ENCODE measurements around the gene TSPAN18. TPM values are rescaled to one million over a fixed set of nuclear protein-coding genes. Genes with fewer than 3 reads are reported as not detected.

The TSPAN18 gene
- total RNA-seq, 3 donors from 2014 or later: 1.0 to 2.0 (median 1.8) TPM

DNA sequence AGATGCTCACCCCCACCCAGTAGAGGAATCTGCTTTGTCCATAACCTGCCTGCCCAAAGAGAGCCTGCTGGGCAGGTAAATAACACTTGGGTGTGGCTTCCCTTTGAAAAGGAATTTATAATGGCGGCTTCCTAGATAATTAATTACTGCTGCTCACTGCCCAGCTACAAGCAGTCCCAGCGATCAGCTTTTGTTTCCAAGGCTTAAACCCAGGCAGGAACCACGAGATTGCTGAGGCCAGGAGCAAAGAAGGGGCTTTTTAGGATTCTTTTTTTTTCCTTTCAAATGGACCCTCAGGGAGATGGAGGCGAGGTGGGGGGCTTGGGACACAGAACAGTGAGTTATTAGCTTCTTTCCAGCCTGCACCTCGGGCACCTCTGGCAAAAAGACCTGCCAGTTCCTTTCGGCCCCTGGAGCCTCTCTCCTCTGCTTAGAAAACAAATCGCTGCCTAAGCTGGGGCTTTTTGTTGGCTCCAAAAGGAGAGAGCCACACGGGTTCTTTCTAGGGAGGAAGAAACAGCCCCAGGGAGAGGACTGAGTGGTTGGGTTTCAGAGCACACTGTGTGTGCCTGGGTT lies 107.2 kb downstream of the TSPAN18 start:
- Histone ChIP-seq H3K27ac (peak overlapping the region; percentile 61 to 63), H3K4me3 (no peak overlapping the region), H3K36me3 (no peaks in the 10 kb centered on the region), H3K4me1 (peaks cover 0 to 4% of the 10 kb centered on the region in 2 donors), H3K9me3 (no peaks in the 10 kb centered on the region), H3K27me3 (no peaks in the 10 kb centered on the region)
- no peak for TF ChIP-seq POLR2A (IDR thresholded peaks at IDR 0.05)
- TF ChIP-seq, protein P1, sequence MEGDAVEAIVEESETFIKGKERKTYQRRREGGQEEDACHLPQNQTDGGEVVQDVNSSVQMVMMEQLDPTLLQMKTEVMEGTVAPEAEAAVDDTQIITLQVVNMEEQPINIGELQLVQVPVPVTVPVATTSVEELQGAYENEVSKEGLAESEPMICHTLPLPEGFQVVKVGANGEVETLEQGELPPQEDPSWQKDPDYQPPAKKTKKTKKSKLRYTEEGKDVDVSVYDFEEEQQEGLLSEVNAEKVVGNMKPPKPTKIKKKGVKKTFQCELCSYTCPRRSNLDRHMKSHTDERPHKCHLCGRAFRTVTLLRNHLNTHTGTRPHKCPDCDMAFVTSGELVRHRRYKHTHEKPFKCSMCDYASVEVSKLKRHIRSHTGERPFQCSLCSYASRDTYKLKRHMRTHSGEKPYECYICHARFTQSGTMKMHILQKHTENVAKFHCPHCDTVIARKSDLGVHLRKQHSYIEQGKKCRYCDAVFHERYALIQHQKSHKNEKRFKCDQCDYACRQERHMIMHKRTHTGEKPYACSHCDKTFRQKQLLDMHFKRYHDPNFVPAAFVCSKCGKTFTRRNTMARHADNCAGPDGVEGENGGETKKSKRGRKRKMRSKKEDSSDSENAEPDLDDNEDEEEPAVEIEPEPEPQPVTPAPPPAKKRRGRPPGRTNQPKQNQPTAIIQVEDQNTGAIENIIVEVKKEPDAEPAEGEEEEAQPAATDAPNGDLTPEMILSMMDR (IDR thresholded peaks at IDR 0.05): no peak
- TF ChIP-seq POLR2AphosphoS5 (IDR thresholded peaks at IDR 0.05): no peak
- DNase-seq (ENCODE audit: low spot score in 2 of 2): peak in 1 of 2 donors; percentile 62
- intact Hi-C loops (cut with DNase I; ENCODE audit: low total_unique reads): no loop called here

DNA sequence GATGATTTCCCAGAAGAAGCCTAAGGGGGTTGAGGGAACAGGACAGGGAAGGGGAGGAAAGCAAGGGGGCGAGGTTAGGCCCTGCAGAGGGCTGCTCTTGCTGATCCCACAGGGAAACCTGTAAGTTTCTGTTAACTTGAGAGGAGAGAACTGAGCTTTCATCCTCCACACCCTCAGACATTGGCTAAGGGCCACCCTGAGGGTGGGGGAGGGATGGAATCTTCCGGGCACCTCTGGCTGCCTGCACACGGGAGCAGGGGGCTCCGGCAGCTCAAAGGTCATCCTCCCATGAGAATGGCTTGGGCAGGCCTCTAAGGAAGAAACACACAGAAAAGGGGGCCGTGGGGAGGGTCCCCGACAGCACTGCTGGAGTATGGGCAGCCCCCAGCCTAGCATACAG lies 108.1 kb downstream of the TSPAN18 start:
- no peaks in the 10 kb centered on the region for H3K9me3 ChIP-seq
- DNase-seq (ENCODE audit: low spot score in 2 of 2): no peak
- intact Hi-C loops (cut with DNase I; ENCODE audit: low total_unique reads): no loop called here
- no peak overlapping the region for H3K4me3 ChIP-seq
- H3K4me1 ChIP-seq: peaks cover 0 to 4% of the 10 kb centered on the region in 2 donors
- no peaks in the 10 kb centered on the region for H3K36me3 ChIP-seq
- no peak for TF ChIP-seq POLR2AphosphoS5 (IDR thresholded peaks at IDR 0.05)
- TF ChIP-seq POLR2A (IDR thresholded peaks at IDR 0.05): no peak
- TF ChIP-seq, protein P1 (IDR thresholded peaks at IDR 0.05): no peak
- no peaks in the 10 kb centered on the region for H3K27me3 ChIP-seq
- H3K27ac ChIP-seq: peak overlapping the region; percentile 61 to 63

DNA sequence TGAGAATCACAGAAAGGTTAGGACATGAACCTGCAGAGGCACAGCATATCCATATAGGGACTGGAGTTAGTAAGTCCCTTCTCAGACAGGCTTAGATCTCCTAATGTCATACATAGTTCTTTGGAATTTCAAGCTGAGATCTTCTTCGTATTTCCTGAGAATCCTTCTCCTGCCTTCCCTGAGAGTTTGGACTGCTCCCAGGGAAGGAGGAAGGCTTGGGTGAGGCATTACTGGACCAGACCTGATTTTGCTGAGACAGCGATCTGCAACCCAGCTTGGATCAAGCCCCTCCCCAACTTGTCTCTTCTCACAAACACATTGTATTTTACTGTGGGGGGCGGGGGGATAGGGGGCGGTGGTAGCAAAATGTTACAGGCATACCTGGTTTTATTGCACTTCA lies 108.5 kb downstream of the TSPAN18 start:
- intact Hi-C loops (cut with DNase I; ENCODE audit: low total_unique reads): no loop called here
- Histone ChIP-seq H3K9me3 (no peaks in the 10 kb centered on the region), H3K36me3 (no peaks in the 10 kb centered on the region), H3K4me3 (no peak overlapping the region), H3K4me1 (peaks cover 0 to 4% of the 10 kb centered on the region in 2 donors), H3K27me3 (no peaks in the 10 kb centered on the region), H3K27ac (no peak overlapping the region)
- no peak for DNase-seq (ENCODE audit: low spot score in 2 of 2)
- TF ChIP-seq POLR2A (IDR thresholded peaks at IDR 0.05) (no peak), POLR2AphosphoS5 (IDR thresholded peaks at IDR 0.05) (no peak)
- TF ChIP-seq, protein P1 (IDR thresholded peaks at IDR 0.05): no peak

DNA sequence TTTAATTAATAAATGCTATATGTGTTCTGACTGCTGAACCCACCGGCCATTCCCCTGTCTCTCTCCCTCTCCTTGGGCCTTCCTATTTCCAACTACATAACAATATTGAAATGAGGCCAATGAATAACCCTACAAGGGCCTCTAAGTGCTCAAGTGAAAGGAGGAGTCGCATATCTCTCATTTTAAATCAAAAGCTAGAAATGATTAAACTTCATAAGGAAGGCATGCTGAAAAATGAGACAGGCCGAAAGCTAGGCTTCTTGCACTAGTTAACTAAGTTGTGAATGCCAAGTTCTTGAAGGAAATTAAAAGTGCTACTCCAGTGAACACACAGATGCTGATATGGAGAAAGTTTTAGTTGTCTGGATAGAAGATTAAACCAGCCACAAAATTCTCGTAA lies 109.2 kb downstream of the TSPAN18 start:
- peaks cover 0 to 4% of the 10 kb centered on the region in 2 donors for H3K4me1 ChIP-seq
- TF ChIP-seq POLR2A (IDR thresholded peaks at IDR 0.05) (no peak), POLR2AphosphoS5 (IDR thresholded peaks at IDR 0.05) (no peak)
- TF ChIP-seq, protein P1 (IDR thresholded peaks at IDR 0.05): no peak
- DNase-seq (ENCODE audit: low spot score in 2 of 2): no peak
- intact Hi-C loops (cut with DNase I; ENCODE audit: low total_unique reads): no loop called here
- no peak overlapping the region for H3K27ac ChIP-seq
- H3K4me3 ChIP-seq: no peak overlapping the region
- no peaks in the 10 kb centered on the region for H3K27me3 ChIP-seq
- H3K9me3 ChIP-seq: no peaks in the 10 kb centered on the region
- H3K36me3 ChIP-seq: no peaks in the 10 kb centered on the region

DNA sequence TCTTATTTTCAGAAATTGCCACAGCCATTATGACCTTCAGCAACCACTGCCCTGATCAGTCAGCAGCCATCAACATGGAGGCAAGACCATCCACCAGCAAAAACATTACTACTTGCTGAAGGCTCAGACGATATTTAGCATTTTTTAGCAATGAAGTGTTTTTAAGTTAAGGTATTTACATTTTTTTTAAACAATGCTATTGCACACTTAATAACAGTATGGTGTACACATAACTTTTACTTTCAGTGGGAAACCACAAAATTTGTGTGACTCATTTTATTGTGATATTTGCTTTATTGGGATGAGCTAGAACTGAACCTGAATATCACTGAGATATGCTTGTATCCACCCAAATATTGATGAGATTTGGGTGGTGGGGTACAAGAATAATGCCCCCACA lies 110.9 kb downstream of the TSPAN18 start:
- Histone ChIP-seq H3K4me1 (peaks cover 0 to 4% of the 10 kb centered on the region in 2 donors), H3K27me3 (no peaks in the 10 kb centered on the region), H3K4me3 (no peak overlapping the region), H3K9me3 (no peaks in the 10 kb centered on the region), H3K27ac (no peak overlapping the region), H3K36me3 (no peaks in the 10 kb centered on the region)
- intact Hi-C loops (cut with DNase I; ENCODE audit: low total_unique reads): no loop called here
- no peak for DNase-seq (ENCODE audit: low spot score in 2 of 2)
- TF ChIP-seq, protein P1 (IDR thresholded peaks at IDR 0.05): no peak
- TF ChIP-seq POLR2AphosphoS5 (IDR thresholded peaks at IDR 0.05) (no peak), POLR2A (IDR thresholded peaks at IDR 0.05) (no peak)

Data from breast epithelium (tissue), 4 donors.